Pulmonary artery endothelial cell (primary cell): Measurements from ENCODE around the gene TBX20. TPM values are rescaled to one million over a fixed set of nuclear protein-coding genes. Genes with fewer than 3 reads are reported as not detected.

Source experiments
- DNase-seq: peaks from one replicate; pipeline ENCODE4 v3.0.0-alpha.2; 2011; ENCODE audit warnings: low read depth, low spot score
- total RNA-seq: library from RNA; depleted of rRNA; stranded (reverse); fragments of >200 nt; gene quantifications from 2 replicates; pipeline ENCODE4 v1.2.3, GENCODE V29; 2014

The TBX20 gene, protein sequence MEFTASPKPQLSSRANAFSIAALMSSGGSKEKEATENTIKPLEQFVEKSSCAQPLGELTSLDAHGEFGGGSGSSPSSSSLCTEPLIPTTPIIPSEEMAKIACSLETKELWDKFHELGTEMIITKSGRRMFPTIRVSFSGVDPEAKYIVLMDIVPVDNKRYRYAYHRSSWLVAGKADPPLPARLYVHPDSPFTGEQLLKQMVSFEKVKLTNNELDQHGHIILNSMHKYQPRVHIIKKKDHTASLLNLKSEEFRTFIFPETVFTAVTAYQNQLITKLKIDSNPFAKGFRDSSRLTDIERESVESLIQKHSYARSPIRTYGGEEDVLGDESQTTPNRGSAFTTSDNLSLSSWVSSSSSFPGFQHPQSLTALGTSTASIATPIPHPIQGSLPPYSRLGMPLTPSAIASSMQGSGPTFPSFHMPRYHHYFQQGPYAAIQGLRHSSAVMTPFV
- total RNA-seq, result 5.9 and 9.9 TPM in 2 replicates

DNA sequence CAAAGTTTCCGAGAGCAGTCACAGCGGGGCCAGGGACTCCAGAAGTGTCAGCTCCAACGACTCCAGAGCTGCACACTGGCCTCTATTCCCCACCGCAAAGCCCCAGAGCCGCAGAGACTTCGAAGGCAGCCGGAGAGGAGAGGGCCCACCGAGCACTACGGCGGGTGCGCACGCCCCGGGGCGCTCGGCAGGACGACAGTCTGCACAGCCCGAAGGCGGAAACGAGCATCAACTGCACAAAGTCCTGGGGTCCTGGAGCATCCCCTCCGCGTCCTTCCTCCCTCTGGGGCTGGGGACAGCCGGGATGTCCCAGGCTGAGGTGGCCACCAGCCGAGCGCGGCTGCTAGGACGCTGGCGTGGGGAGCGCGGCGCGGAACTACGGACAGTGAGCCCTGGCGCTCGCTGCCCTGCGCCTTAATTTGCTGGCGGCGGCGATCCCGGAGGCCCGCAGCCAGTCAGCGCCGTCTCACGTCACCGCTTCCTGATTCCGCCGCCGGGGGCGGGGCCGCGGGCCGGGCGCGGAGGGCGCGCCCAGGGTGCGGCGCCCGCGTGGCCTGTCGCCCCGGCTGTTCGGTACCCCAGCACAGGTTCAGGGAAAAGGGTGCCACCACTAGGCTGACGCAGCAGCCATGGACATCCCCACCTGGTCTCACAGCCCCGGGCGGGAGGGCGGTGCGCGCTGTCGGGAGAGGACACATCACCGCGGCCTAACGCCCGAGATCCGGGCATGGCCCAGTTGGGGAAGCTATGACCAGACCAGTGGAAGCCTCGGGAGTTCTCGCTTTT is at the start of gene TBX20:
Gene TBX20, minus strand, starts transcription at position 391 of the 786 bp plus-strand sequence. CDS start 480 bp downstream, outside the sequence.
- peak; percentile 24 for DNase-seq

GRCh38 chr7:35289376-35289775 is 35.5 kb upstream of the TBX20 start:
- DNase-seq, result no peak

- DNase-seq, result no peak
These were observed 33.1 kb upstream of the TBX20 start for GRCh38 chr7:35286986-35287385.

DNA sequence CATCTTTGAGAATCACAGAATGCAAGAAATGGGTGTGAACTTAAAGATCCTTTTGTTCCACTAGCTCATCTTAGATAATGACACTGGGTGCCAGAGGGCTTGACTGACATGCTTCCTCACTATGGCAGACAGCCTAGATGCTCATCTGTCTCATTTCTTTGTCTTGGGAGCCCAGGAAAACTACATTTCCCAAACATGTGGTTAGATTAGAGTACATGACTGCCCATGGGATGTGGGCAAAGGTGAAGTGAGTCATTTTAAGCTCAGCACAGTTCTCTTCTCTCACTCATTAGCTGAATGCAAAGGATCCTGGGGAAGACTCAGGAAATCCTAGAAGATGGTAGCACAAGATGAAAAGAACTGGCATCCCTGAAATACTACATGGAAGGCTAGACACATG is 32.5 kb upstream of the TBX20 start:
- DNase-seq, result no peak

- DNase-seq, result no peak
These were observed 31.9 kb upstream of the TBX20 start for GRCh38 chr7:35285799-35286198.

DNA sequence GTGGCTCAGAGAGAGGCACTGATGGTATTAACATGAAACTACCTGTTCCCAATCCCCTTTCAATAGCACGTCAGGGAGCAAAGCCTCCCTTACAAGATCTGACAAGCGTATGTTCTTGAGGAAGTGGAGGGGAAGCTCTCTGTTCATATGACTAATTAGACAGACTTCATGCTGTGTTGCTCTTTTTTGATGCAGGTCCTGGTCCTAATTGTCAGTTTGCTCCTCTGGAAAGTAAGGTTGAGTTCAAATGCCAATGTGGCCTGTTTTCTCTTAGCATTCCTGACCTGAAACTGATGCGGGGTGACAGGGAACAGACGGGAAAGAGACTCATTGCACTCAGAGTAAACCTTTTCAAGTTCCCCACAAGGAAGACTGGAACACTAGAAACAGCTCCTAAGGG is 27.0 kb upstream of the TBX20 start:
- DNase-seq, result no peak

- DNase-seq, result no peak
These were observed 23.5 kb upstream of the TBX20 start for GRCh38 chr7:35277359-35277758.

DNA sequence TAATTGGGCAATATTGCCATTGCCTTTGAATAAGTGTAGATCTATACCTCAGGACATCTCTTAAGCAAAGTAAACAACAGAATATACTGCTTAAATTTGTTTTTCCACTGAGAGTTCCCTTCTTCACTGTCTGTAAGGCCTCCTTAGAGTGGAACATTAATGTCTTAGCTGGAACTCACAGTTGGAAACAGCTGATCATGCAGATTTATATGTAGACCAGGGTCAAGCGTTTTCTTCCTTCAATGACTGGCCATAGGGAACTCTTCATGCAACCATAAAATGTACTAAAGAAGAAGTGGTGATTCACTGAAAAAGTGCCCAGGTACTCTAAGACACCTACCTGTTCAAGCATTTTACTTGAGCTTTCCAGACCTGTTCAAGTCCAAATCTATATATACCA is 18.3 kb upstream of the TBX20 start:
- no peak for DNase-seq

DNA sequence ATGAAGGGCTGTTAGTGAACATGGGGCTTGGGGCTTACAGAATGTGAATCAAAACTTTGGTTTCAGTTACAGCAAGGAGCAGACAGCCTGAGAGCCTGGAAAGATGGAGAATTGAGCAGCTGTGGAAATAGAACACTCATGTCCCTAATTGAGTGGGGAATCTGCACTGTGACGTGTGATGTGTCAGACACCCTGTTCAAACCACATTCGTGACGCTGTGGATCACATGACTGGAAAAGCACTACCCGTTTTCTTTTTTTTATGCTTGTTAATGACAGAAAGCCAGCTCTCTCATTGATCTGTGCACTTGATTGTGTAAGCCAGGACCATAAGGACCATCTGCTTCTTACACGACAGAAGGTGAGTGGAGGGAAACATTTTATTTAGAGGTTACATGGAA is 15.1 kb upstream of the TBX20 start:
- no peak for DNase-seq

GRCh38 chr7:35267411-35267810 is 13.5 kb upstream of the TBX20 start:
- DNase-seq, result no peak

DNA sequence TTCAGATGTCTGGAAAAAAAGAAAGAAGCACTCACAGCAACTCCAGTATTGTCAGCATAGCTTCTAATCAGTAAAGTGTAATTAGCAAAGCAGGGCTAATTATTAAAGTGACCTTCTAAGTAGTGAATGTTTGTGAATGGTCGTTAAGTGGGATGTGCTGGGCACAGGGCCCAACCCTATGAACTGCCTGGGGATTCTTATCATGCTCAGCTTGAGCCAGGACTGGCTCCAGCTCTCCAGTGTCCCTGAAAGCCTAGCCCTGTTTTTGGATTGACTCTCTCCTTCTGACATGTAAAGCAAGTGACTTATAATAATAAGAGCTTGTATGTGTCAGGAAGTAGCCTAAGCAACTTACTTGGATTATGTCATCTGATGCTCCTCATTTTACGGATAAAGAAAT is 9.5 kb upstream of the TBX20 start:
- DNase-seq, result no peak

- DNase-seq, result no peak
These were observed 7.8 kb upstream of the TBX20 start for GRCh38 chr7:35261476-35262285.

- no peak for DNase-seq
These were observed 7.1 kb upstream of the TBX20 start for GRCh38 chr7:35261041-35261440.

- DNase-seq, result no peak
These were observed 6.3 kb upstream of the TBX20 start for GRCh38 chr7:35260246-35260645.

DNA sequence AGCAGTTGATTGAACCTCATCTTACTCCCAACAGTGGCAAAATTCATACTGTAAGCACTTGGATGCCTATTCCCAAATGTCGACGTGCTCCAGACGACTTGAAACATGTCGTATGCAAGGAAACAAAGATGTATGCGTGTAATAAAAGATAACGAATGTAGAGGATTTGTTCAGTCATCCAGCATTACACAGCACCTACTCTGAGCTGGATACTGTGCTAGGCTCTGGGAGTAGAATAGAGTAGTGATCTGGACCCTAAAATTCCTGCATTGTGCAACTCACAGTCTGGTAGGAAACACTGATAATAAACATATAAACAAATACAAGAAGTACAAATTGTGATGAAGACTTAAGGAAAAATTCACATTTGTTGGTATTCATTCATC is 5.6 kb upstream of the TBX20 start:
- DNase-seq, result no peak

DNA sequence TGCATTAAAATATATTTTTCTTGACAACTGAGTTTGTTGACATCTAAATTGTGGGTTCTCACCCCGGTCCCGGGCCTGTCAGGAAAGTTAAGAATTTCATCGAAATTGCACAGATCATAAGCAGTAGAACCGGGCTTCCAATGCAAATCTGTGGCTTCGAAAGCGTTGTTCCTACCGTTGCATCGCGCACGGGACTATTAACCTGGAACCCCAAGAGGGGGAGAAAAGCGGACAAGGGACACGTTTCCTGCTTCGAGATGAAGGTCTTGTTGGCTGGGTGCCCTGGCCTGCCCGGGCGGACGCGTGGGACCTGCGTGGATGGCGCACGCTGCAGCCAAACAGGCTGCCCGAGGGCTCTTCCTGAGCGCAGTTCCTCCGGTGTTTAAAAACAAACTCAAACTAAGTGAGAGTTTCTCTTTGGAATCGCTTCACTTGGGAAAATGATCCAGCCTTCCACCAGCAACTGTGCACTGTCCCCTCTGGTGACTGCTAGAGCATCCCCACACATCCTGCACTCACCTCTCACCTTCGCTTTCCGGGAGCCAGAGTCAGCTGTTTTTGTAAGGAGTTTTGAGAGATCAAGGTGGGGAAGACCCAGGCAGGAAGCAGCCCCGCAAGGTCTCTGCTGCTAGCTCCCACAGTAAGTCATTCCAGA is 5.1 kb upstream of the TBX20 start:
- DNase-seq, result no peak

DNA sequence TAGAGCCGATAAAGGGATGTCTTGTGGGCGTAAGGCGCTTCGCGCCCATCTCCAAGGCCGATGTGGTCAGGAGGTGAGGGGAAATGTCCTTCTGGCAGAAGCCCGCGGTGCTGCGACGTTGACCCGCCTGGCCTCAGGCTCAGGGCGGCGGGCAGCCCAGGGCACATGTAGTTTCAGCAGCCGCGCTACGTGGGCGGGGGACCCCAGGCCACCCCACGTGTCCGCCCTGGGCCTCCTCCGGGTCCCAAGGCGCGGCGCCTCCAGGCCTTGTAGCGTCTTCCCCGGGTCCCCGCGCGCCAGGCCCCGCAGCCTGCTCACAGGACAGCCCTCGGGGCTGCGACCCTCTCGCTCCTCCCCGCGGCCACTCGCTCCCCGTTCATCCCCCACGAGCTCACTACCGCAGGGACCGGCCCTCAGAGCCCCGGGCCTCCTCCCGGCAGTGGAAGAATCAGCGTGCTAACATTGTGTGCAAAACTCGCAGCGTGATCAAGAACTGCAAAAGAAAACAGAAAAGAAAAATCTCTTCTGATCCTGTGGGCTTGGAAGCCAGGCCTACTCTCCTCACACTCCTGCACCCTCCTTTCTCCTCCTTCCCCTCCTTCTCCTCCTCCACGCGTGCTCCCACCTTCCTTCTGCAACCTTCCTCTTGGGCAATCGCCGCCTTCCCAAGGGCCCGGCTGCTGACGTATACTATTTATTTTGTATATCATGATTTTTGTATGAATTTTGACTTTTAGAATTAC is 4.4 kb upstream of the TBX20 start:
- DNase-seq, result no peak

DNA sequence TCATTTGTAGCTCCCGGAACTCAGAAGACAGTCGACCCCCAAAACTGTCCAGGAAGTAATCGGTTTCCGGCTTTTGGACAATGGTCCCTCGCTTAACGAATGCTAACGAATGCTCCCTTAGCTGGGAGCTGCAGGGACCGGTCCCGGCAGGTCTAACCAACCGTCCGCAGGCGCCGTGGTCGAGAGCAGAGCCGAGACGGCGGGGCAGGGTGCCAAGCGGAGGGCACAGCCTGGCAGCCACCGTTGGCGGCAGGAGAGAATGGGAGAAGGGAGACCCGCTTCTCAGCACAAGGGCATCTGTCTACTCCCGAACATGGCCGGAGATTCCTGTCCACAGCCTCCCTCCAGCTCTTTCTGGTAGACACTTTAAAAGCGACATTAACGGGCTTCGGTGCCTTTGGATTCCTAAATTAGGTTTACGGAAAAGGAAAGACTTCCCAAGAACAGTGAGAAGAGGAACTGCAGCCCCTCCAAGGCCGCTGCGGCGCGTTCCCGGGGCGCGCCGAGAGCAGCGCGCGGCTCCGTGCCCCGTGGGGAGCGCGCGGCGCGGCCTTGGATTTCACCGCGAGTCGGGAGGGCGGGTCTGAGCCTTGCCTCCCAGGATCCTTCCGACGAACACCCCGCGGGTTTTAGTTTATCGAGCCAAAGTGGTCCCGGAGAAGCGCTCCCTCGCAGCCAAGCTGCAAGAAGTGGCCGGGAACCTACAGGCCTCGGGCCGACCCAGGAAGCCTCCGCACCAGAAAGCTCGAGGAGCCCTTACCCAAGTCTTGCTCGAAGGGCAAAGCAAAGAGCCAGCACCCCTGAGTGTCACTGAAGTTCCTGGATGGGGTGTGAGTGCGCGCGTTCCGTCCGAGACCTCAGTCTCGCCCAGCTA is 3.6 kb upstream of the TBX20 start:
- no peak for DNase-seq
